HG03025 (cell line): Measurements from ENCODE around the gene MPP2.
"Not testable (repeated sequence)": the region's sequence is repeated elsewhere in the genome, so short reads cannot be mapped to it uniquely, and the experiment has no call there.

Experiments
- ATAC-seq: cut with Tn5 transposase; IDR thresholded peaks from one replicate; pipeline ENCODE4 v1.9.1; 2021; ENCODE audit warnings: mild to moderate bottlenecking, moderate library complexity; ENCODE audit not compliant: unreplicated experiment, low FRiP score

The MPP2 gene

GRCh38 chr17:43855061-43855460, 52.3 kb downstream of the MPP2 start:
- no peak for ATAC-seq

GRCh38 chr17:43854498-43854897, 52.8 kb downstream of the MPP2 start:
- no peak for ATAC-seq

- no peak for ATAC-seq
Measured at GRCh38 chr17:43853546-43853945, 53.8 kb downstream of the MPP2 start.

GRCh38 chr17:43852571-43852970, 54.8 kb downstream of the MPP2 start:
- no peak for ATAC-seq

- no peak for ATAC-seq
Measured at GRCh38 chr17:43849116-43849515, 58.2 kb downstream of the MPP2 start.

- no peak for ATAC-seq
Measured at GRCh38 chr17:43848601-43849000, 58.7 kb downstream of the MPP2 start.

- ATAC-seq: no peak
Measured at GRCh38 chr17:43846963-43847371, 60.4 kb downstream of the MPP2 start, which contains the start of gene CD300LG. Gene CD300LG (plus strand): TSS chr17:43847176. CDS start chr17:43847217, 41 bp downstream.

GRCh38 chr17:43846221-43846712, 61.1 kb downstream of the MPP2 start:
- ATAC-seq: no peak

GRCh38 chr17:43845766-43846165, 61.6 kb downstream of the MPP2 start:
- ATAC-seq: no peak

GRCh38 chr17:43844241-43844640, 63.1 kb downstream of the MPP2 start:
- ATAC-seq: no peak

- ATAC-seq: no peak
Measured at GRCh38 chr17:43842975-43843325, 64.4 kb downstream of the MPP2 start.

GRCh38 chr17:43842091-43842974, 65.0 kb downstream of the MPP2 start:
- ATAC-seq: not testable (repeated sequence)

- no peak for ATAC-seq
Measured at GRCh38 chr17:43841282-43841681, 66.1 kb downstream of the MPP2 start.

GRCh38 chr17:43840814-43841213, 66.5 kb downstream of the MPP2 start:
- no peak for ATAC-seq

GRCh38 chr17:43839670-43840108, 67.6 kb downstream of the MPP2 start:
- no peak for ATAC-seq

- no peak for ATAC-seq
Measured at GRCh38 chr17:43834106-43834505, 73.2 kb downstream of the MPP2 start.

- ATAC-seq: no peak
Measured at GRCh38 chr17:43832976-43833829, 74.1 kb downstream of the MPP2 start, which contains the start of gene MPP3. Gene MPP3 (minus strand): TSS chr17:43833146. CDS start chr17:43831906, 1,240 bp downstream.

- ATAC-seq: no peak
Measured at GRCh38 chr17:43832168-43832975, 75.0 kb downstream of the MPP2 start.

- no peak for ATAC-seq
Measured at GRCh38 chr17:43831633-43832032, 75.7 kb downstream of the MPP2 start.

GRCh38 chr17:43830510-43831140, 76.7 kb downstream of the MPP2 start:
- no peak for ATAC-seq
